ENCODE data around the gene RUNX3.

DNA sequence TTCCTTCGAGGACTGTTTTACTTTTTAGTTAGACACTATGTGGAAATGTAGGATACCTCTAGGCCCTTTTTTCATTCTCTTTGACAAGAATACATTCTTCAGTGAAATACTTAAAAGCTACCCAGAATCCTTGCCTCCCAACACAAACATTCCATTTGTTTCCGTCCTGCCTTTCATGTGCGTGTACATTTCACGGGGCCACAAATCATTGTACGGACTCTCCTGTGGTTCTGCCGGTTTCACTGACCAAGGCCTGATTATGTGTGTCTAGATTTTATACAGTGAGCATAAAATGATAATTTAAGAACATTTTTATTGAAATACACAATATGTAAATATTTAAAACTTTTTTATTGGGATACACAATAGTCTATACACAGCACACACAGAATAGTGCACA is 76.4 kb downstream of the RUNX3 start:
- TF ChIP-seq CTCF (tag by site-specific recombination; IDR thresholded peaks at IDR 0.05) = no peak
- no peak for TF ChIP-seq ZNF169 (tag by site-specific recombination; IDR thresholded peaks at IDR 0.05)
- no peak for TF ChIP-seq ZNF19 (tag by site-specific recombination; IDR thresholded peaks at IDR 0.05; ENCODE audit: low read depth)
- TF ChIP-seq ZNF624 (tag by site-specific recombination; IDR thresholded peaks at IDR 0.05) = no peak
- no peak for TF ChIP-seq ZNF558 (tag by site-specific recombination; IDR thresholded peaks at IDR 0.05)

All from HEK293 (cell line).